OCI-LY1 (cell line): Measurements from ENCODE around the gene GNAQ.

ENCODE experiments used
- H2AFZ ChIP-seq: fragments of 200-600 bp; sonication (generic), shearing (Covaris generic); 2 replicates; pipeline ENCODE4 v1.6.0; 2014; ENCODE audit warnings: antibody characterized with exemption, mild to moderate bottlenecking, low read length
- H3F3A ChIP-seq: fragments of 200-600 bp; sonication (generic), shearing (Covaris generic); 2 replicates; pipeline ENCODE4 v1.6.0; 2014; ENCODE audit warnings: mild to moderate bottlenecking, antibody characterized with exemption, low read length, moderate library complexity; ENCODE audit not compliant: insufficient read depth
- H3K27ac ChIP-seq: fragments of 200-600 bp; sonication (generic); 2 replicates; pipeline ENCODE4 v1.5.1; 2014; ENCODE audit warnings: low read length, mixed run types, mild to moderate bottlenecking, low read depth; ENCODE audit not compliant: poor library complexity, severe bottlenecking
- H3K27me3 ChIP-seq: fragments of 200-600 bp; sonication (generic); 2 replicates; pipeline ENCODE4 v1.6.0; 2014; ENCODE audit warnings: antibody characterized with exemption, mild to moderate bottlenecking, low read length, moderate library complexity; ENCODE audit not compliant: insufficient read depth
- H3K36me3 ChIP-seq: fragments of 200-600 bp; sonication (generic); 2 replicates; pipeline ENCODE4 v1.6.1; 2014; ENCODE audit warnings: mild to moderate bottlenecking, antibody characterized with exemption, low read length, moderate library complexity, mixed read lengths; ENCODE audit not compliant: insufficient read depth
- H3K4me1 ChIP-seq: fragments of 200-600 bp; sonication (generic); 2 replicates; pipeline ENCODE4 v1.5.1; 2014; ENCODE audit warnings: mild to moderate bottlenecking, low read length, moderate library complexity; ENCODE audit not compliant: insufficient read depth, severe bottlenecking
- H3K4me2 ChIP-seq: fragments of 200-600 bp; sonication (generic), shearing (Covaris generic); 2 replicates; pipeline ENCODE4 v1.6.1; 2014; ENCODE audit warnings: low read length
- H3K4me3 ChIP-seq: fragments of 200-600 bp; sonication (generic); 2 replicates; pipeline ENCODE4 v1.5.1; 2014; ENCODE audit warnings: low read length, low read depth, mild to moderate bottlenecking, mixed read lengths; ENCODE audit not compliant: poor library complexity, severe bottlenecking
- H3K79me2 ChIP-seq: fragments of 200-600 bp; shearing (Covaris generic); 2 replicates; pipeline ENCODE4 v1.6.1; 2016; ENCODE audit warnings: mixed run types, low read length, mixed read lengths; ENCODE audit not compliant: insufficient read depth
- H3K9ac ChIP-seq: fragments of 200-600 bp; sonication (generic), shearing (Covaris generic); 2 replicates; pipeline ENCODE4 v1.6.1; 2014; ENCODE audit warnings: mild to moderate bottlenecking, low read length, mixed read lengths
- H3K9me2 ChIP-seq: fragments of 200-600 bp; sonication (generic), shearing (Covaris generic); 2 replicates; pipeline ENCODE4 v1.6.1; 2014; ENCODE audit warnings: low read depth, mild to moderate bottlenecking, low read length, mixed read lengths
- H3K9me3 ChIP-seq: fragments of 200-600 bp; shearing (Covaris generic); 2 replicates; pipeline ENCODE4 v1.6.1; 2014; ENCODE audit warnings: low read length, mixed read lengths
- H4K20me1 ChIP-seq: fragments of 200-600 bp; sonication (generic), shearing (Covaris generic); 2 replicates; pipeline ENCODE4 v1.6.0; 2016; ENCODE audit warnings: mild to moderate bottlenecking, low read length; ENCODE audit not compliant: insufficient read depth
- EZH2 ChIP-seq: fragments of 200-600 bp; sonication (generic), shearing (Covaris generic); IDR thresholded peaks from 2 replicates; pipeline ENCODE4 v1.8.0; 2017; ENCODE audit warnings: borderline replicate concordance, mixed run types, mild to moderate bottlenecking, antibody characterized with exemption, low read length, moderate library complexity, mixed read lengths
- TF ChIP-seq, protein P1 (sequence below): fragments of 200-600 bp; sonication (generic), shearing (Covaris generic); IDR thresholded peaks from 2 replicates; pipeline ENCODE4 v1.5.1; 2017; ENCODE audit warnings: mild to moderate bottlenecking, antibody characterized with exemption, low read length, moderate library complexity, mixed read lengths

Gene GNAQ

DNA sequence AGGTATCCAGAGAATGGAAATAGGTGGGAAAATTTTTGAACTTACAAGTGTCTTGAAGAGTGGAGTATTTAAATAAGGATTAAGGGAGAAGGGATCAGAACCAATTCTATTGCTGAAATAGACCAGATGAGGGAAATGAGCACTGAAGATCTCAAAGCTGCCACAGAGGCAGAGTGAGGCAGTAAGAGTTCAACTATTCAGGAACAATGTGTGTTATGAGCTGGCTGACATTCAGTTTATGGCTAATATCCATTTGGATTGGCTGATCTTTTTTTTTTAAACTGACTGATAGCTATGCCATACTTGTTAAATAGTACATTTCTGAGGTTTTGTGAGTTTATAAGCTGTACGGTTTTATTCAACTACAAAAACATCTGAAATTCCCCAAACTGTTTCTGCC, 288.2 kb downstream of the GNAQ start:
- H3K4me3 ChIP-seq, result no peak overlapping the region
- no peaks in the 10 kb centered on the region for H3K36me3 ChIP-seq
- no peaks in the 10 kb centered on the region for H4K20me1 ChIP-seq
- no peaks in the 10 kb centered on the region for H3K9me3 ChIP-seq
- no peak overlapping the region for H3K27ac ChIP-seq
- no peak overlapping the region for H3K9ac ChIP-seq
- H3K79me2 ChIP-seq, result no peaks in the 10 kb centered on the region
- no peaks in the 10 kb centered on the region for H3K4me1 ChIP-seq
- no peaks in the 10 kb centered on the region for H3K27me3 ChIP-seq
- no peak for TF ChIP-seq EZH2
- no peak overlapping the region for H3K4me2 ChIP-seq
- H3K9me2 ChIP-seq, result no peaks in the 10 kb centered on the region
- no peak overlapping the region for H2AFZ ChIP-seq
- no peaks in the 10 kb centered on the region for H3F3A ChIP-seq

DNA sequence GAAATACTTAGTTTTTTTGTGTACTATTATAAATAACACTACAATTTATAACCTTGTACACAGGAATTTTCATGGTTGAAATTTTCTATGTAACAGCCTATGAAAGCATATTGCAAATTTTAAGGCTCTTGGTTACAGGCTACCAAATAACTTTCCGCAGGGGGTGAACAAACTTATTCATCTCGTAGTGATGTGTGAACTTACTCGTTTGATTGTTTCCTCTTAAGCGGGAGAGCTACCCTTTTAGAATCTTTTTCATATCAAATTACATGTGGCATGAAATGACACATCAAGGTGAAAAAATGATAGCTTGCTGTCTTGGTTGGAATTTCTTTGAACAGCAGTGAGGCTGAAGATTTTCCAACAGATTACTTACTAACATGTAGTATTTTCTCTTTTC, 292.7 kb downstream of the GNAQ start:
- Histone ChIP-seq H3K9me2 (no peaks in the 10 kb centered on the region), H3K4me2 (no peak overlapping the region), H3K36me3 (no peaks in the 10 kb centered on the region), H4K20me1 (no peaks in the 10 kb centered on the region), H2AFZ (no peak overlapping the region), H3K4me1 (no peaks in the 10 kb centered on the region), H3K4me3 (no peak overlapping the region), H3F3A (no peaks in the 10 kb centered on the region), H3K9ac (no peak overlapping the region), H3K9me3 (no peaks in the 10 kb centered on the region), H3K27ac (no peak overlapping the region), H3K27me3 (0 out of 2 replicates have a peak, but pooled peaks cover 3% of the 10 kb centered on the region), H3K79me2 (no peaks in the 10 kb centered on the region)
- TF ChIP-seq EZH2, result no peak
- TF ChIP-seq, protein P1, sequence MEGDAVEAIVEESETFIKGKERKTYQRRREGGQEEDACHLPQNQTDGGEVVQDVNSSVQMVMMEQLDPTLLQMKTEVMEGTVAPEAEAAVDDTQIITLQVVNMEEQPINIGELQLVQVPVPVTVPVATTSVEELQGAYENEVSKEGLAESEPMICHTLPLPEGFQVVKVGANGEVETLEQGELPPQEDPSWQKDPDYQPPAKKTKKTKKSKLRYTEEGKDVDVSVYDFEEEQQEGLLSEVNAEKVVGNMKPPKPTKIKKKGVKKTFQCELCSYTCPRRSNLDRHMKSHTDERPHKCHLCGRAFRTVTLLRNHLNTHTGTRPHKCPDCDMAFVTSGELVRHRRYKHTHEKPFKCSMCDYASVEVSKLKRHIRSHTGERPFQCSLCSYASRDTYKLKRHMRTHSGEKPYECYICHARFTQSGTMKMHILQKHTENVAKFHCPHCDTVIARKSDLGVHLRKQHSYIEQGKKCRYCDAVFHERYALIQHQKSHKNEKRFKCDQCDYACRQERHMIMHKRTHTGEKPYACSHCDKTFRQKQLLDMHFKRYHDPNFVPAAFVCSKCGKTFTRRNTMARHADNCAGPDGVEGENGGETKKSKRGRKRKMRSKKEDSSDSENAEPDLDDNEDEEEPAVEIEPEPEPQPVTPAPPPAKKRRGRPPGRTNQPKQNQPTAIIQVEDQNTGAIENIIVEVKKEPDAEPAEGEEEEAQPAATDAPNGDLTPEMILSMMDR, result no peak

DNA sequence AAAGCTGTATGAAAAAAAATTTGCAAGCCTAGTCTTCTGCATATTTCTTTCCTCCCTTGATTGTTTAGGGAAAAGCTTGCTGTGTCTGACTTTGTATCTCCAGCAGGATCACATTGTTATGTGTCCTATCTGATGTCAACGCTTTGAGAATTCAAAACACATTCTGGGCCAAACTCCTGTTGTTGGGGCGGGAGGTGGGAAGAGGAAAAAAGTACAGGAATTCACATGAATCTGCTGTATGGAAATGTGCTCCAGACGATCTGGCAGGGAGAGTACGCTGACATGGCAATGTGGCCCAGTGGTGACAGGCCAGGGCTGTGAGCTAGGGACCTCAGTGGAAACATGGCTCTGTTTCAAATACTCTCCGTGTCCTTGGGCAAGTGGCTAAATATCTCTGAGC, 296.1 kb downstream of the GNAQ start:
- TF ChIP-seq, protein P1, result no peak
- TF ChIP-seq EZH2, result no peak
- Histone ChIP-seq H3K79me2 (no peaks in the 10 kb centered on the region), H3K4me3 (no peak overlapping the region), H3K9me2 (no peaks in the 10 kb centered on the region), H3K27ac (no peak overlapping the region), H3K9me3 (no peaks in the 10 kb centered on the region), H3F3A (no peaks in the 10 kb centered on the region), H3K9ac (no peak overlapping the region), H3K4me1 (no peaks in the 10 kb centered on the region), H3K36me3 (no peaks in the 10 kb centered on the region), H3K27me3 (0 out of 2 replicates have a peak, but pooled peaks cover 3% of the 10 kb centered on the region), H2AFZ (no peak overlapping the region), H4K20me1 (no peaks in the 10 kb centered on the region), H3K4me2 (no peak overlapping the region)

DNA sequence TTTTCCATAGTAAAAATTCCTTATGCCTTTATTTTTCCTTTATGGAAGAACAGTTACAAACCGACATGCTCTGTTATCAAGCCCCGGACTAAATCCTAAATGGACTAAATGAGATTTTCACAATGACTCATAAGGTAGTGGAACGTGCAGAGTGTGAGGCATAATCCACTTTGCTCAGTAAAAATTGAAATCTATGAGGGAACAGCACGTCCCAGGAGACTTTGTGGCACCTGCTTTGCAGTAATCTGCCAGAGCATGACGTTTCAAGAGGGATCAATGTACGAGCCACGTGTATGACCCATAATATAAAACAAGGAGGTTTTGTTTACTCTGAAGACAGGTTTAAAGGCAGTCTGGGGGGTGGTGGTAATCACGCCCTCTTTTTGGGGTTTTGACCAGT, 299.7 kb downstream of the GNAQ start:
- Histone ChIP-seq H3K27me3 (no peaks in the 10 kb centered on the region), H3K4me2 (no peak overlapping the region), H3K9me2 (no peaks in the 10 kb centered on the region), H3K27ac (no peak overlapping the region), H3F3A (no peaks in the 10 kb centered on the region), H2AFZ (no peak overlapping the region), H3K36me3 (no peaks in the 10 kb centered on the region), H3K4me3 (no peak overlapping the region), H3K9ac (no peak overlapping the region), H3K4me1 (no peaks in the 10 kb centered on the region), H3K9me3 (no peaks in the 10 kb centered on the region), H3K79me2 (no peaks in the 10 kb centered on the region), H4K20me1 (no peaks in the 10 kb centered on the region)
- TF ChIP-seq, protein P1, result no peak
- TF ChIP-seq EZH2, result no peak
